ENCODE data around the gene KCNN3.
"Not testable (repeated sequence)": the region's sequence is repeated elsewhere in the genome, so short reads cannot be mapped to it uniquely, and the experiment has no call there.

DNA sequence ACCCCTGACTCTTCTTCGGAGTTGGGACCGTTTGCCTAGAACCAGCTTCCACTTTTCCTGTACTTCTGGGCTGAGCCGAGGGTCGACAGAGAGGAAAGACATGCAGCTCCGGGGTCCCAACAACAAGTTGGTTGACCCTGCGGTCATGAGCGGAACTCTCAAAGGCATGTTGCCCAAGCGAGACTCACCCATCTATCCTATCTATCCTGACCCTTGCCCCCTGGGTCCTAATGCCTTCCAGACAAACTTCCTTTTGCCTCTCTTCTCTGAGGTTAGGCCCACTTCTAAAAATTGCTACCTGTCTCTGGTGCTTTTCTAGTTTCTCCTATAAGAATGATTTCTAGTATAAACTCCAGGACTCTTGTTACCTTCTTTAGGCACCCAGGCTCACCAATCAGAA is 197.8 kb downstream of the KCNN3 start:
- not testable (repeated sequence) for TF ChIP-seq CTCF, POLR2AphosphoS5, EP300 (IDR thresholded peaks at IDR 0.05)
